H9 (cell line): Measurements from ENCODE around the gene RAB3IL1. TPM values are rescaled to one million over a fixed set of nuclear protein-coding genes. Genes with fewer than 3 reads are reported as not detected.

ENCODE experiments used
- DNase-seq: peaks from one replicate; pipeline ENCODE4 v3.0.0-alpha.2; 2017
- H2AFZ ChIP-seq: one replicate; pipeline ENCODE4 v1.6.1; 2013; ENCODE audit warnings: mild to moderate bottlenecking, low read length, control low read depth, moderate library complexity
- H2AK5ac ChIP-seq: 2 replicates; pipeline ENCODE4 v1.6.1; 2013; ENCODE audit warnings: low read length, control low read depth, mixed read lengths; ENCODE audit not compliant: insufficient read length
- H2BK120ac ChIP-seq: one replicate; pipeline ENCODE4 v1.6.1; 2013; ENCODE audit warnings: low read depth, mild to moderate bottlenecking, low read length, control low read depth, inconsistent platforms; ENCODE audit not compliant: poor library complexity, severe bottlenecking
- H2BK12ac ChIP-seq: 2 replicates; pipeline ENCODE4 v1.6.1; 2013; ENCODE audit warnings: low read length, control low read depth, mixed read lengths, low read depth; ENCODE audit not compliant: insufficient read length
- H2BK15ac ChIP-seq: 2 replicates; pipeline ENCODE4 v1.6.1; 2013; ENCODE audit warnings: low read depth, low read length, control low read depth
- H2BK20ac ChIP-seq: one replicate; pipeline ENCODE4 v1.6.1; 2013; ENCODE audit warnings: low read depth, mild to moderate bottlenecking, low read length, control low read depth, inconsistent platforms; ENCODE audit not compliant: poor library complexity, severe bottlenecking
- H2BK5ac ChIP-seq: 2 replicates; pipeline ENCODE4 v1.6.1; 2013; ENCODE audit warnings: low read length, control low read depth, mixed read lengths; ENCODE audit not compliant: insufficient read length
- H3K14ac ChIP-seq: 2 replicates; pipeline ENCODE4 v1.6.1; 2013; ENCODE audit warnings: low read length, control low read depth; ENCODE audit not compliant: insufficient read depth
- H3K18ac ChIP-seq: 2 replicates; pipeline ENCODE4 v1.6.1; 2013; ENCODE audit warnings: low read depth, mild to moderate bottlenecking, mixed read lengths, low read length, control low read depth; ENCODE audit not compliant: insufficient read length
- H3K23ac ChIP-seq: 2 replicates; pipeline ENCODE4 v1.6.1; 2013; ENCODE audit warnings: low read length, control low read depth, mixed read lengths, low read depth; ENCODE audit not compliant: insufficient read length
- H3K23me2 ChIP-seq: 2 replicates; pipeline ENCODE4 v1.6.1; 2013; ENCODE audit warnings: low read depth, mild to moderate bottlenecking, mixed read lengths, low read length, control low read depth; ENCODE audit not compliant: insufficient read length, poor library complexity, severe bottlenecking
- H3K27ac ChIP-seq: 2 replicates; pipeline ENCODE4 v1.5.1; 2013; ENCODE audit warnings: low read length, control low read depth, mixed read lengths, low read depth; ENCODE audit not compliant: insufficient read length
- H3K27me3 ChIP-seq: 2 replicates; pipeline ENCODE4 v1.6.1; 2013; ENCODE audit warnings: low read length, control low read depth, inconsistent platforms; ENCODE audit not compliant: insufficient read depth
- H3K4ac ChIP-seq: 2 replicates; pipeline ENCODE4 v1.6.1; 2013; ENCODE audit warnings: low read depth, mild to moderate bottlenecking, control low read depth, inconsistent platforms, low read length, moderate library complexity
- H3K4me1 ChIP-seq: 2 replicates; pipeline ENCODE4 v1.6.1; 2013; ENCODE audit warnings: low read length, control low read depth, inconsistent platforms; ENCODE audit not compliant: insufficient read depth
- H3K4me2 ChIP-seq: 2 replicates; pipeline ENCODE4 v1.6.1; 2013; ENCODE audit warnings: low read length, control low read depth, mixed read lengths; ENCODE audit not compliant: insufficient read length, insufficient read depth
- H3K56ac ChIP-seq: 2 replicates; pipeline ENCODE4 v1.6.1; 2013; ENCODE audit warnings: low read depth, mild to moderate bottlenecking, mixed read lengths, low read length, control low read depth; ENCODE audit not compliant: insufficient read length
- H3K79me1 ChIP-seq: 2 replicates; pipeline ENCODE4 v1.6.1; 2013; ENCODE audit warnings: low read depth, mild to moderate bottlenecking, moderate library complexity, low read length, control low read depth, inconsistent platforms; ENCODE audit not compliant: insufficient read depth, poor library complexity, severe bottlenecking
- H3K79me2 ChIP-seq: 2 replicates; pipeline ENCODE4 v1.6.1; 2013; ENCODE audit warnings: low read length, control low read depth, inconsistent platforms; ENCODE audit not compliant: insufficient read depth
- H3K9ac ChIP-seq: 2 replicates; pipeline ENCODE4 v1.6.1; 2013; ENCODE audit warnings: low read length, control low read depth, mixed read lengths; ENCODE audit not compliant: insufficient read length; ENCODE audit errors: extremely low read depth
- H3K9me3 ChIP-seq: one replicate; pipeline ENCODE4 v1.6.1; 2013; ENCODE audit warnings: low read depth, low read length, inconsistent platforms; ENCODE audit not compliant: control insufficient read depth
- H3T11ph ChIP-seq: one replicate; pipeline ENCODE4 v1.6.1; 2013; ENCODE audit warnings: mild to moderate bottlenecking, low read length, control low read depth, inconsistent platforms
- H4K20me1 ChIP-seq: one replicate; pipeline ENCODE4 v1.6.1; 2013; ENCODE audit not compliant: control insufficient read depth, insufficient read length, insufficient read depth
- H4K5ac ChIP-seq: 2 replicates; pipeline ENCODE4 v1.6.1; 2013; ENCODE audit warnings: low read depth, mild to moderate bottlenecking, mixed read lengths, low read length, control low read depth; ENCODE audit not compliant: insufficient read length
- H4K8ac ChIP-seq: replicated peaks from 2 replicates; pipeline ENCODE4 v1.6.1; 2013; ENCODE audit warnings: low read length, control low read depth, mixed read lengths, low read depth; ENCODE audit not compliant: insufficient read length
- H4K91ac ChIP-seq: 2 replicates; pipeline ENCODE4 v1.6.1; 2013; ENCODE audit warnings: low read depth, mild to moderate bottlenecking, moderate library complexity, mixed read lengths, low read length, control low read depth; ENCODE audit not compliant: insufficient read length
- H3K27ac Mint-ChIP-seq, 3 experiments: 2 replicates in 2 of 3; 3 replicates in 1 of 3; pipeline ENCODE4 v1.8.0; 2020 to 2021; ENCODE audit warnings: mixed read lengths in 3 of 3, mild to moderate bottlenecking in 1 of 3, moderate library complexity in 1 of 3
- H3K27me3 Mint-ChIP-seq: 2 replicates; pipeline ENCODE4 v1.8.0; 2021; ENCODE audit warnings: low read depth, mild to moderate bottlenecking, moderate library complexity, mixed read lengths
- H3K36me3 Mint-ChIP-seq, 3 experiments: 2 replicates in 2 of 3; 3 replicates in 1 of 3; pipeline ENCODE4 v1.8.0; 2020 to 2021; ENCODE audit warnings: low read depth in 3 of 3, mixed read lengths in 3 of 3; ENCODE audit not compliant: insufficient read depth in 1 of 3
- H3K4me1 Mint-ChIP-seq, 2 experiments: 2 replicates each; pipeline ENCODE4 v1.8.0; 2020; ENCODE audit warnings: mixed read lengths in 2 of 2
- H3K4me3 Mint-ChIP-seq, 2 experiments: 2 replicates in 1 of 2; 3 replicates in 1 of 2; pipeline ENCODE4 v1.8.0; 2020 to 2021; ENCODE audit warnings: mild to moderate bottlenecking in 2 of 2, mixed read lengths in 2 of 2, moderate library complexity in 1 of 2
- H3K9me3 Mint-ChIP-seq, 2 experiments: 2 replicates in 1 of 2; 3 replicates in 1 of 2; pipeline ENCODE4 v1.8.0; 2020; ENCODE audit warnings: mild to moderate bottlenecking in 2 of 2, mixed read lengths in 2 of 2, moderate library complexity in 1 of 2
- WGBS: extraction: QIAGEN DNeasy Blood & Tissue Kit; methylation state at CpG from one replicate; pipeline ENCODE4 v1.1.7; 2013; ENCODE audit warnings: missing lambda C conversion rate, low lambda C conversion rate, mixed read lengths; ENCODE audit not compliant: insufficient read length; ENCODE audit errors: extremely low coverage; 5-methylcytosine and 5-hydroxymethylcytosine counted together
- total RNA-seq: library from RNA; stranded (reverse); gene quantifications from 2 replicates; pipeline ENCODE4 v1.2.1, GENCODE V29; 2021
- TF ChIP-seq, protein P1 (sequence below): fragments of 200-600 bp; sonication (generic); conservative IDR thresholded peaks from 3 replicates; pipeline ENCODE4 v1.8.0; 2021; ENCODE audit warnings: antibody characterized with exemption, mild to moderate bottlenecking

The RAB3IL1 gene
- total RNA-seq, 1 experiment from 2014 or later, result 2.4 TPM

- Mint-ChIP-seq H3K27me3 (peaks cover 15% of the 10 kb centered on the region), H3K9me3 (no peaks in the 10 kb centered on the region; a peak in 1 of 5 replicates), H3K4me1 (peaks cover 0 to 16% of the 10 kb centered on the region in 2 experiments; a peak in 3 of 4 replicates), H3K27ac (no peak overlapping the region), H3K36me3 (no peaks in the 10 kb centered on the region), H3K4me3 (no peak overlapping the region)
- Histone ChIP-seq H3T11ph (no peak overlapping the region), H4K91ac (no peak overlapping the region), H3K27ac (no peak overlapping the region), H2AK5ac (no peak overlapping the region), H4K5ac (no peak overlapping the region), H4K8ac (no peak overlapping the region), H2BK15ac (no peak overlapping the region), H2BK12ac (no peak overlapping the region), H3K79me1 (no peaks in the 10 kb centered on the region), H3K4ac (no peak overlapping the region), H4K20me1 (no peaks in the 10 kb centered on the region), H3K4me1 (no peaks in the 10 kb centered on the region; the same call in 1 of the 2 replicates), H3K9me3 (no peaks in the 10 kb centered on the region), H2BK120ac (no peak overlapping the region), H3K18ac (no peak overlapping the region), H2BK20ac (no peak overlapping the region), H3K14ac (no peak overlapping the region), H3K56ac (no peak overlapping the region), H3K23me2 (no peaks in the 10 kb centered on the region), H3K23ac (no peak overlapping the region), H2BK5ac (no peak overlapping the region), H3K4me2 (no peak overlapping the region), H2AFZ (no peak overlapping the region), H3K9ac (no peak overlapping the region), H3K79me2 (no peaks in the 10 kb centered on the region), H3K27me3 (no peaks in the 10 kb centered on the region)
- no CpG with 5 or more reads among the region's 13 CpGs for WGBS
- TF ChIP-seq, protein P1, sequence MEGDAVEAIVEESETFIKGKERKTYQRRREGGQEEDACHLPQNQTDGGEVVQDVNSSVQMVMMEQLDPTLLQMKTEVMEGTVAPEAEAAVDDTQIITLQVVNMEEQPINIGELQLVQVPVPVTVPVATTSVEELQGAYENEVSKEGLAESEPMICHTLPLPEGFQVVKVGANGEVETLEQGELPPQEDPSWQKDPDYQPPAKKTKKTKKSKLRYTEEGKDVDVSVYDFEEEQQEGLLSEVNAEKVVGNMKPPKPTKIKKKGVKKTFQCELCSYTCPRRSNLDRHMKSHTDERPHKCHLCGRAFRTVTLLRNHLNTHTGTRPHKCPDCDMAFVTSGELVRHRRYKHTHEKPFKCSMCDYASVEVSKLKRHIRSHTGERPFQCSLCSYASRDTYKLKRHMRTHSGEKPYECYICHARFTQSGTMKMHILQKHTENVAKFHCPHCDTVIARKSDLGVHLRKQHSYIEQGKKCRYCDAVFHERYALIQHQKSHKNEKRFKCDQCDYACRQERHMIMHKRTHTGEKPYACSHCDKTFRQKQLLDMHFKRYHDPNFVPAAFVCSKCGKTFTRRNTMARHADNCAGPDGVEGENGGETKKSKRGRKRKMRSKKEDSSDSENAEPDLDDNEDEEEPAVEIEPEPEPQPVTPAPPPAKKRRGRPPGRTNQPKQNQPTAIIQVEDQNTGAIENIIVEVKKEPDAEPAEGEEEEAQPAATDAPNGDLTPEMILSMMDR, result no peak
- DNase-seq, result no peak
These were observed 27.8 kb upstream of the RAB3IL1 start for GRCh38 chr11:61945191-61945590.
